Hematopoietic multipotent progenitor cell (in vitro differentiated cells): ENCODE measurements around the gene FBF1. TPM values are rescaled to one million over a fixed set of nuclear protein-coding genes. Genes with fewer than 3 reads are reported as not detected.

Source experiments
- total RNA-seq: library from RNA; depleted of rRNA; stranded (reverse); fragments of >200 nt; gene quantifications from one replicate; pipeline ENCODE4 v1.2.3, GENCODE V29; 2012

Gene FBF1
- total RNA-seq, 1 donor, result 25.9 TPM

Other genes with a start within 250 kb of the FBF1 start
- gene ITGB4, start 219.6 kb downstream of the FBF1 start, total RNA-seq, result 11.3 TPM
- 57.1 TPM for gene GALK1, start 175.8 kb downstream of the FBF1 start, total RNA-seq
- gene UNK, start 156.2 kb downstream of the FBF1 start, total RNA-seq, result 34.7 TPM
- 245 TPM for gene UNC13D, start 96.6 kb downstream of the FBF1 start, total RNA-seq
- 29.6 TPM for gene WBP2, start 85.7 kb downstream of the FBF1 start, total RNA-seq
- 38.8 TPM for gene TRIM47, start 62.5 kb downstream of the FBF1 start, total RNA-seq
- 41.2 TPM for gene TRIM65, start 44.1 kb downstream of the FBF1 start, total RNA-seq
- gene MRPL38, start 36.2 kb downstream of the FBF1 start, total RNA-seq, result 48.7 TPM
- gene ACOX1, start 38.1 kb upstream of the FBF1 start, total RNA-seq, result 42.5 TPM
- 31.8 TPM for gene TEN1, start 38.2 kb upstream of the FBF1 start, total RNA-seq
- 2.4 TPM for gene CDK3, start 59.8 kb upstream of the FBF1 start, total RNA-seq
- gene EVPL, start 86.3 kb upstream of the FBF1 start, total RNA-seq, result 7.8 TPM
- 28.8 TPM for gene SRP68, start 131.5 kb upstream of the FBF1 start, total RNA-seq
- gene GALR2, start 133.7 kb upstream of the FBF1 start, total RNA-seq, result 0.27 TPM
- gene ZACN, start 138.1 kb upstream of the FBF1 start, total RNA-seq, result not detected
- gene EXOC7, start 162.7 kb upstream of the FBF1 start, total RNA-seq, result 111 TPM
- 4.6 TPM for gene FOXJ1, start 200.2 kb upstream of the FBF1 start, total RNA-seq